Psoas muscle (tissue), 8 donors: ENCODE results near the gene FAM184A. TPM values are rescaled to one million over a fixed set of nuclear protein-coding genes. Genes with fewer than 3 reads are reported as not detected.

Experiments
- ATAC-seq, 4 donors: fragments of 200-7000 bp; cut with Tn5 transposase; one replicate each; pipeline ENCODE4 v1.9.1; 2020; ENCODE audit warnings: moderate library complexity in 3 of 4, mild to moderate bottlenecking in 2 of 4
- DNase-seq, 2 donors: peaks; one replicate each; pipeline ENCODE4 v3.0.0-alpha.2; 2020
- H3K27ac ChIP-seq: fragments of 200-600 bp; one replicate; pipeline ENCODE4 v1.8.0; 2022
- H3K27me3 ChIP-seq, 3 donors: fragments of 200-600 bp in 1 of 3; one replicate each; pipeline versions ENCODE4 v1.6.1 to v1.8.0; 2013 to 2022; ENCODE audit warnings: low read length in 2 of 3, mild to moderate bottlenecking in 2 of 3, moderate library complexity in 1 of 3; ENCODE audit not compliant: insufficient read depth in 3 of 3
- H3K36me3 ChIP-seq, 2 donors: fragments of 200-600 bp in 1 of 2; one replicate each; pipeline versions ENCODE4 v1.6.1 to v1.8.0; 2013 to 2022; ENCODE audit warnings: low read depth in 1 of 2, mild to moderate bottlenecking in 1 of 2, moderate library complexity in 1 of 2; ENCODE audit not compliant: insufficient read depth in 1 of 2
- H3K4me1 ChIP-seq: fragments of 200-600 bp; one replicate; pipeline ENCODE4 v1.8.0; 2022
- H3K4me3 ChIP-seq: fragments of 200-600 bp; one replicate; pipeline ENCODE4 v1.8.0; 2022; ENCODE audit warnings: mild to moderate bottlenecking
- H3K9me3 ChIP-seq: fragments of 200-600 bp; one replicate; pipeline ENCODE4 v1.8.0; 2022
- CTCF ChIP-seq: fragments of 200-600 bp; IDR thresholded peaks from one replicate; pipeline ENCODE4 v1.8.0; 2022; ENCODE audit warnings: antibody characterized with exemption
- WGBS, 3 donors: extraction: QIAGEN DNeasy Blood & Tissue Kit; methylation state at CpG; one replicate each; pipeline versions ENCODE4 v1.1.6 to v1.1.7; 2013; 5-methylcytosine and 5-hydroxymethylcytosine counted together
- intact Hi-C, 2 donors: fragments of 100-400 bp; cut with DNase I; formaldehyde crosslinking; loops; one replicate each; pipeline versions ENCODE4 v1.11.0 to v1.14.2; 2022
- polyA plus RNA-seq, 3 donors: library from polyadenylated mRNA; stranded (reverse); fragments of 200-250 nt; gene quantifications; one replicate each; pipeline ENCODE4 v1.2.3, GENCODE V29; 2013
- total RNA-seq, 4 donors: library from RNA; stranded (reverse); fragmentation: NEBNext Ultra II Directional in 2 of 4; extraction: Animal tissue kit (Norgen Biotek cat#: 25700) in 2 of 4; gene quantifications; one replicate each; pipeline versions ENCODE4 v1.2.1 to v1.2.4, GENCODE V29; 2021 to 2023
- donor health status: healthy with polysubstance abuse.
- donor health status: DM: no; HTN: no; CAD: no; lungs with moderate emphysema.
- donor health status: Bipolar disorder and iron deficiency.
- donor health status: healthy.
- donor health status: DM: yes; HTN: yes; CAD: no.
- donor health status: DM: no; HTN: no; CAD: no.
- donor health status: DM: no; HTN: no; CAD: no.
- donor health status: DM: yes; HTN: yes; CAD: no.

FAM184A gene
- total and polyA plus RNA-seq, 7 donors: 0.14 to 0.52 (median 0.39) TPM

GRCh38 chr6:119040229-119040628 is 38.2 kb downstream of the FAM184A start:
- no peaks in the 10 kb centered on the region for H3K9me3 ChIP-seq
- intact Hi-C loops: no loop called here
- TF ChIP-seq CTCF: no peak
- DNase-seq (no peak), ATAC-seq (no peak)
- H3K36me3 ChIP-seq: no peaks in the 10 kb centered on the region
- no peak overlapping the region for H3K27ac ChIP-seq
- no peaks in the 10 kb centered on the region for H3K27me3 ChIP-seq
- peaks cover 1% of the 10 kb centered on the region for H3K4me1 ChIP-seq
- WGBS, 3 donors: 73 to 89% (median 85%) methylated on average over 8 of the region's 8 CpGs
- no peak overlapping the region for H3K4me3 ChIP-seq

GRCh38 chr6:119037941-119038623 is 40.4 kb downstream of the FAM184A start:
- Histone ChIP-seq H3K27ac (no peak overlapping the region), H3K36me3 (no peaks in the 10 kb centered on the region), H3K4me1 (peaks cover 3% of the 10 kb centered on the region), H3K27me3 (no peaks in the 10 kb centered on the region), H3K4me3 (no peak overlapping the region), H3K9me3 (no peaks in the 10 kb centered on the region)
- ATAC-seq: no peak
- TF ChIP-seq CTCF: no peak
- no peak for DNase-seq
- intact Hi-C loops: no loop called here
- 84 to 88% (median 86%) methylated on average over 4 of the region's 4 CpGs for WGBS, 3 donors

- Histone ChIP-seq H3K27ac (no peak overlapping the region), H3K27me3 (no peaks in the 10 kb centered on the region), H3K9me3 (no peaks in the 10 kb centered on the region), H3K4me3 (no peak overlapping the region), H3K4me1 (peaks cover 3% of the 10 kb centered on the region), H3K36me3 (no peaks in the 10 kb centered on the region)
- ATAC-seq (no peak), DNase-seq (no peak)
- intact Hi-C loops: no loop called here
- TF ChIP-seq CTCF: no peak
These were observed 41.2 kb downstream of the FAM184A start for GRCh38 chr6:119037264-119037663.

- H3K36me3 ChIP-seq: no peaks in the 10 kb centered on the region
- no peak for DNase-seq
- H3K4me1 ChIP-seq: peaks cover 3% of the 10 kb centered on the region
- TF ChIP-seq CTCF: no peak
- WGBS, 3 donors: 33 to 41% (median 37%) methylated on average over 5 of the region's 5 CpGs
- H3K27me3 ChIP-seq: no peaks in the 10 kb centered on the region
- intact Hi-C loops: no loop called here
- H3K4me3 ChIP-seq: no peak overlapping the region
- no peak for ATAC-seq
- H3K9me3 ChIP-seq: no peaks in the 10 kb centered on the region
- H3K27ac ChIP-seq: no peak overlapping the region
These were observed 42.4 kb downstream of the FAM184A start for GRCh38 chr6:119036081-119036480.

- no peaks in the 10 kb centered on the region for H3K36me3 ChIP-seq
- 53 to 63% (median 56%) methylated on average over 6 of the region's 6 CpGs for WGBS, 3 donors
- no peak for TF ChIP-seq CTCF
- peaks cover 3% of the 10 kb centered on the region for H3K4me1 ChIP-seq
- no peak for ATAC-seq
- no peaks in the 10 kb centered on the region for H3K9me3 ChIP-seq
- no peak for DNase-seq
- intact Hi-C loops: no loop called here
- H3K27ac ChIP-seq: no peak overlapping the region
- H3K27me3 ChIP-seq: no peaks in the 10 kb centered on the region
- no peak overlapping the region for H3K4me3 ChIP-seq
These were observed 43.0 kb downstream of the FAM184A start for GRCh38 chr6:119035459-119035858.
